ENCODE measurements around the gene AZU1. TPM values are rescaled to one million over a fixed set of nuclear protein-coding genes. Genes with fewer than 3 reads are reported as not detected.
"Not testable (repeated sequence)": the region's sequence is repeated elsewhere in the genome, so short reads cannot be mapped to it uniquely, and the experiment has no call there.

AZU1 gene
- total RNA-seq, 1 donor from 2014 or later, result not detected

DNA sequence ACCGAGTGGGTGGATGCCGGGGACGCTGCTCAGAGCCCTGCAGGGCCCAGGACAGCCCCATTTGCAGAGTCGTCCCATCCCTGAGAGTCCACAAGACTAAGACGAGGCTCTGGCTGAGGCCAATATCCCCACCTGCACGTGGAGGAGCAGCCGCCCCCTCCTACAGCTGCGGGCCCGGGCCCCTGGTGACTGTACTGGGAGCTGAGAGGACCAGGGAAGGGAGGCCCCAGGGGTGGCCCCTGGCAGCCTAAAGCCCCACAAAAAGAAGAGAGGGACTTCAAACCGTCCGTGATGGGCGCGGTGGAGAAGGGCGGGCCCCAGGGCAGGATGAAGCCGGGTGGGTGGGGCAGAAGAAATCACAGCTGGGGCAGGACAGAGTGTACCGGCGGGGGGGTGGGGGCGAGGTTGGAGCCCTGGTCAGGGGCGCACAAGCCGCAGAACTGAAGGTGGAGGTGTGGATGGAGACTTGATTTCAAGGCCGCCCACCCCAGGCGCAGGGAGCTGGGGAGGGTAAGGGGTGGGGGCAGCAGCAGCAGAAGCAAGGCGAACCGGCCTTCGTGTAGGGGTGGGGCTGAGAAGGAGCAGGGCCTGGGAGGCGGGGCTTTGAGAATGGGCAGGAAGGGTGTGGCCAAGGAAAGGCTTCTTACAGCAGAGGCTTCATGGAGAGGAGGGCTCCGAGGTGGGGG, 44.8 kb downstream of the AZU1 start:
- peak; percentile 42 for DNase-seq (ENCODE audit: low spot score)

DNA sequence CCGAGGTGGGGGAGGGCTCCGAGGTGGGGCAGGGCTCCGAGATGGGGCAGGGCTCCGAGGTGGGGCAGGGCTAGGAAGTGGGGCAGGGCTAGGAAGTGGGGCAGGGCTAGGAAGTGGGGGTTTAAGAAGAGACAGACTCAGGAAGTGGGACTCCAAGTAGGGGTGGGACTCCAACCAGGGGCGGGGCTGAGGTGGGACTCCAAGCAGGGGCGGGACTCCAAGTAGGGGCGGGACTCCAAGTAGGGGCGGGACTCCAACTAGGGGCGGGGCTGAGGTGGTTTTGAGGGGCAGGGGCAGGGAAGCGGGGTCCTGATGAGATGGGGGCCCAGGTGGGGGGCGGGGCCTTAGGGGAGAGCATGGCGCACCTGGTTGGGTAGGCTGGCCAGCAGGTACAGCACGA, 45.4 kb downstream of the AZU1 start:
- DNase-seq (ENCODE audit: low spot score), result no peak

DNA sequence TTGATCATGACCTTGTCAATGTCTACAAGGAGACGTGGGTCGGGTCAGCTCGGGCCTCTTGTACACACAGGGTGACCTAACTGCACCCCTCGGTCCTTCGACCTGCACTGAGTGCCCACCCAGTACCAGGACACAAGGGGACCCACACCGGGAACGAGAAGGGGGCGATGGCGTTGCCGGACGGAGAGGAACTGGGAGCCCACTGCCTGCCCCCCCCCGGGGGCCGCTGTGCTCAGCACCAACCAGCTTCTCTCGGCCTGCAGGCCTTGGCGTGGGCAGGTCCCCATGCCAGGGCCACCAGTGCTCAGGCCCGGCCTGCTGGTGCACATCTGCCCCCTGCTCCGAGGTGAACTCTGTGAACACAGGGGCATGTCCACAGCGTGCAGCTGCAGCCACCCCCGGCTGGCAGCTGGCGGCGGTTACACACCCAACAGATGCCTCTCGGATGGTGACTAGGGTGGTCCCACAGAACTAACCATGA, 46.0 kb downstream of the AZU1 start:
- DNase-seq (ENCODE audit: low spot score), result no peak

DNA sequence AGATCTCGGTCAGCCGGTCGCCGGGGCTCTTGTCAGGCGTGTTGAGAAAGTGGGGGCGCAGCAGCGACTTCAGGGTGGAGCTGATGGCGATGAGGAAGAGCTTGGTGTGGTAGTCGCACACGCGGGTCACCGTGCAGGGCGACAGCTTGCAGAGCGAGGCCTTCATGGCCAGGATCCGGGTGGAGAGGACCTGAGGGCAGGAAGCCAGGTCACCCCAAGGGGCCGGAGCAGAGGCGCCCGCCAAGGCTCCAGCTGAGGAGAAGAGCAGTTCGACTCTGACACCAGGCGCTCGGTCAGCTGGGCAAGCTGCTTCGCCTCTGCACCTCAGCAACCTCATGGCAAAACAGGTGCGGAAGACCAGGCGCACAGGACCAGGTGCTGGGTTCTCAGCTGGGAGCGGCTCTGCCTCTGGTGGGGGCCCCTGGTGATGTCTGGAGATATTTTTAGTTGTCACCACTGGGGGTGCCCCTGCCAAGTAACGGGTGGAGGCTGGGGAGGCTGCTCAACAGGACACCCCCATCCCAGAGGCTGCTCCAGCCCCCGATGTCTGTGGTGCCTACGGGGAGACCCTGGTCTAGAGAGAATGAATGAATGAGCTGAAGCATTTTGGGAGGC, 47.7 kb downstream of the AZU1 start:
- DNase-seq (ENCODE audit: low spot score), result no peak

DNA sequence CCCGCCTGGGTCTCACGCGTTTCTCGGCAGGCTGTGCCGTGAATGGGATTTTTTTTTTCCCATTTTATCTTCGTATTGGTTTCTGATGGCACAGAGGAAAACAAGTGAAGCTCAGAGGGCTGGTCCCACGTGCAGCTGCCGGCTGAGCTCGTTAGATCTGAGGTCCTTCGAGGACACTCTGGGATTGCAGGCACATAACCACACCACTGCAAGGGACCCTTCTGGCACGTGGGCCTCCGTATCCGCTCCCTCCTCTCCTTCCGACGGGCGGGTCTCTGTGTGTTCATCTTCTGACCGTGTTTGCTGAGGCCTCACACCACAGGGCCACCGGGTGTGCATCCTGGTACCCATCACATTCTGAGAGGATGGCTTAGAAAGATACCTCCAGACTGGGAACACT, 48.5 kb downstream of the AZU1 start:
- no peak for DNase-seq (ENCODE audit: low spot score)

DNA sequence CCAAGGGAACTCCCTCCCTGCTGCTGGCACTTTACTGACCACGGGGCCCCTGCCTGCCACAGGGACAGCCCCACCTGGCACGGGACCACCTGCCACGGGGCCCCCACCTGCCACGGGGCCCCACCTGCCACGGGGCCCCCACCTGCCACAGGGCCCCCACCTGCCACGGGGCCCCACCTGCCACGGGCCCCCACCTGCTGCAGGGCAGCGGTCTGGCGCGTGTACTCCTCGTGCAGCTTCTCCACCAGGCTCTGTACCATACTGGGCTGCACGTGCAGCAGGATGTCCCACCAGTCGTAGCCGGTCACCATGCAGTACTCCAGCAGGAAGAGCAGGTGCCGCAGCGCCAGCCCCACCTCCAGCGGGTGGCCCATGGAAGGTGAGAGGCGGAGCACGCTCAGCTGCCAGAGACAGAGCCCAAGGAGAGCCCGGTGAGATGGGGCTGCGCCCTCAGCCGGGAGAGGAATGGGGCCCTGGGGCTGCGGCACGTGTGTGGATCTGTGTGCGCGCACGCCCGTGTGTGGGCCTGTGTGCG, 49.2 kb downstream of the AZU1 start:
- no peak for DNase-seq (ENCODE audit: low spot score)

DNA sequence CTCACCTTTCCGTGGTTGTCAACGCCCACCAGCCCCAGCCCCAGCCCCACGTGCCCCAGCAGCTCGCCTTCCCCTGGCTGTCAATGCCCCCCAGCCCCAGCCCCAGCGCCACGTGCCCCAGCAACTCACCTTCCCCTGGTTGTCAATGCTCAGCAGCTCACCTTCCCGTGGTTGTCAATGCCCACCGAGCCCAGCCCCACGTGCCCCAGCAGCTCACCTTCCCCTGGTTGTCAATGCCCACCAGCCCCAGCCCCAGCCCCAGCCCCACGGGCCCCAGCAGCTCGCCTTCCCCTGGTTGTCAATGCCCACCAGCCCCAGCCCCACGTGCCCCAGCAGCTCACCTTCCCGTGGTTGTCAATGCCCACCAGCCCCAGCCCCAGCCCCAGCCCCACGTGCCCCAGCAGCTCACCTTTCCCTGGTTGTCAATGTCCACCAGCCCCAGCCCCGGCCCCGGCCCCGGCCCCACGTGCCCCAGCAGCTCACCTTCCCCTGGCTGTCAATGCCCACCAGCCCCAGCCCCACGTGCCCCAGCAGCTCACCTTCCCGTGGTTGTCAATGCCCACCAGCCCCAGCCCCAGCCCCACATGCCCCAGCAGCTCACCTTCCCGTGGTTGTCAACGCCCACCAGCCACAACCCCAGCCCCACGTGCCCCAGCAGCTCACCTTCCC, 50.5 kb downstream of the AZU1 start:
- DNase-seq (ENCODE audit: low spot score), result not testable (repeated sequence)

DNA sequence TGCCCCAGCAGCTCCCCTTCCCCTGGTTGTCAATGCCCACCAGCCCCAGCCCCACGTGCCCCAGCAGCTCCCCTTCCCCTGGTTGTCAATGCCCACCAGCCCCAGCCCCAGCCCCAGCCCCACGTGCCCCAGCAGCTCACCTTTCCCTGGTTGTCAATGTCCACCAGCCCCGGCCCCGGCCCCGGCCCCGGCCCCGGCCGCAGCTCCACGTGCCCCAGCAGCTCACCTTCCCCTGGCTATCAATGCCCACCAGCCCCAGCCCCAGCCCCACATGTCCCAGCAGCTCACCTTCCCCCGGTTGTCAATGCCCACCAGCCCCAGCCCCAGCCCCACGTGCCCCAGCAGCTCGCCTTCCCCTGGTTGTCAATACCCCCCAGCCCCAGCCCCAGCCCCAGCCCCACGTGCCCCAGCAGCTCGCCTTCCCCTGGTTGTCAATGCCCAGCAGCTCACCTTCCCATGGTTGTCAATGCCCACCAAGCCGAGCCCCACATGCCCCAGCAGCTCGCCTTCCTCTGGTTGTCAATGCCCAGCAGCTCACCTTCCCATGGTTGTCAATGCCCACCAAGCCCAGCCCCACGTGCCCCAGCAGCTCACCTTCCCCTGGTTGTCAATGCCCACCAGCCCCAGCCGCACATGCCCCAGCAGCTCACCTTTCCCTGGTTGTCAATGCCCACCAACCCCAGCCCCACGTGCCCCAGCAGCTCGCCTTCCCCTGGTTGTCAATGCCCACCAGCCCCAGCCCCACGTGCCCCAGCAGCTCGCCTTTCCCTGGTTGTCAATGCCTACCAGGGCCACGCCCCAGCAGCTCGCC, 51.3 kb downstream of the AZU1 start:
- DNase-seq (ENCODE audit: low spot score), result not testable (repeated sequence)

DNA sequence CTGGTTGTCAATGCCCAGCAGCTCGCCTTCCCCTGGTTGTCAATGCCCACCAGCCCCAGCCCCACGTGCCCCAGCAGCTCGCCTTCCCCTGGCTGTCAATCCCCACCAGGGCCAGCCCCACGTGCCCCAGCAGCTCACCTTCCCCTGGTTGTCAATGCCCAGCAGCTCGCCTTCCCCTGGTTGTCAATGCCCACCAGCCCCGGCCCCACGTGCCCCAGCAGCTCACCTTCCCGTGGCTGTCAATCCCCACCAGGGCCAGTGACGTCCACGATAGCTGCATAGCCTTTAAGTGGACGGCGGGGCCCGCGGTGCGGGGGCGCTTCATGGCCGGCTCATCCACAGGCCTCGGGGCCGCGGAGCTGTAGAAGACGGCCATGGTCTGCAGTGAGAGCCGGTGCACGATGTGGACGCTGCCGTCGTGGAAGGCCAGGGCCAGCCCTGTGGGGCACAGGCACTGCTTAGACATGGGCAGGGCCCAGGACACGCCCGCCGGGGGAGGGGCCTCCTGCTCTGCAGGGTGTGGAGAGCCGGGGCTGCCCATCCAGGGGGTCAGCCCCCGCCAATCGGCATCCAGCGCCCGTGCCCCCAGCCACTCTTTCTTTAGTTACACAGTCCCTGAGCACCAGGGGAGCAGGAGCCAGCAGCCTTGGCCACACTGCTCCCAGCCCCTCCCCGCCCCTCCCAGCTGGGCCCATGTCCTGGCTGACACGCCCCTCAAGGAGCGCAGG, 52.2 kb downstream of the AZU1 start:
- no peak for DNase-seq (ENCODE audit: low spot score)

Other genes starting within 250 kb of the AZU1 start
- gene HCN2, start 238.0 kb upstream of the AZU1 start, total RNA-seq, result 0.40 TPM
- gene POLRMT, start 194.3 kb upstream of the AZU1 start, total RNA-seq, result 56.0 TPM
- 0.17 TPM for gene FGF22, start 188.0 kb upstream of the AZU1 start, total RNA-seq
- gene RNF126, start 164.6 kb upstream of the AZU1 start, total RNA-seq, result 34.8 TPM
- gene FSTL3, start 151.4 kb upstream of the AZU1 start, total RNA-seq, result 39.1 TPM
- gene PRSS57, start 132.4 kb upstream of the AZU1 start, total RNA-seq, result not detected
- gene PALM, start 118.9 kb upstream of the AZU1 start, total RNA-seq, result 26.1 TPM
- gene MISP, start 76.7 kb upstream of the AZU1 start, total RNA-seq, result 79.4 TPM
- 270 TPM for gene PTBP1, start 30.4 kb upstream of the AZU1 start, total RNA-seq
- gene PLPPR3, start 5.9 kb upstream of the AZU1 start, total RNA-seq, result 0.20 TPM
- not detected for gene PRTN3, start 13.2 kb downstream of the AZU1 start, total RNA-seq
- not detected for gene ELANE, start 24.5 kb downstream of the AZU1 start, total RNA-seq
- 133 TPM for gene CFD, start 31.8 kb downstream of the AZU1 start, total RNA-seq
- gene MED16, start 65.3 kb downstream of the AZU1 start, total RNA-seq, result 66.9 TPM
- not detected for gene RNU6-9, start 65.6 kb downstream of the AZU1 start, total RNA-seq
- gene R3HDM4, start 85.4 kb downstream of the AZU1 start, total RNA-seq, result 47.5 TPM
- 0.17 TPM for gene KISS1R, start 89.5 kb downstream of the AZU1 start, total RNA-seq
- 7.0 TPM for gene ARID3A, start 98.2 kb downstream of the AZU1 start, total RNA-seq
- 52.5 TPM for gene WDR18, start 156.5 kb downstream of the AZU1 start, total RNA-seq
- gene GRIN3B, start 172.6 kb downstream of the AZU1 start, total RNA-seq, result 0.06 TPM
- gene TMEM259, start 193.3 kb downstream of the AZU1 start, total RNA-seq, result 182 TPM
- not detected for gene RNU6-2, start 193.7 kb downstream of the AZU1 start, total RNA-seq
- 104 TPM for gene CNN2, start 198.8 kb downstream of the AZU1 start, total RNA-seq
- gene ABCA7, start 212.3 kb downstream of the AZU1 start, total RNA-seq, result 49.0 TPM
- 42.4 TPM for gene ARHGAP45, start 239.3 kb downstream of the AZU1 start, total RNA-seq

Measured in mucosa of gallbladder (tissue), 1 donor.